IMR-90 (cell line): ENCODE results near the gene FFAR1. TPM values are rescaled to one million over a fixed set of nuclear protein-coding genes. Genes with fewer than 3 reads are reported as not detected.

Experiments used
- ATAC-seq: fragments of 200-7000 bp; cut with Tn5 transposase; 2 replicates; pipeline ENCODE4 v1.9.1; 2020; ENCODE audit warnings: low read depth, mild to moderate bottlenecking, moderate library complexity
- BruUV-seq: library from RNA; stranded (reverse); fragments of 400-500 nt; replicated peaks from 2 replicates; lab custom pipeline; 2021; lab: Mats Ljungman, UMichigan
- CTCF ChIA-PET: fragments of 300-600 bp; formaldehyde crosslinking; extraction: SDS; loops from one replicate; lab custom pipeline; 2021; ENCODE audit warnings: antibody characterized with exemption; lab: Yijun Ruan, JAX
- POLR2A ChIA-PET: fragments of 300-600 bp; sonication (Branson Sonifier 250); formaldehyde crosslinking; loops from one replicate; lab custom pipeline; 2022; ENCODE audit warnings: antibody characterized with exemption; ENCODE audit not compliant: unreplicated experiment; lab: Charles Lee
- DNase-seq: peaks from one replicate; pipeline ENCODE4 v3.0.0; 2013
- H2AFZ ChIP-seq: replicated peaks from 2 replicates; pipeline ENCODE3; 2013; ENCODE audit warnings: low read length, mild to moderate bottlenecking; ENCODE audit not compliant: poor library complexity
- H2AK5ac ChIP-seq: 2 replicates; pipeline ENCODE4 v1.6.1; 2013; ENCODE audit warnings: low read depth, low read length, inconsistent platforms
- H2AK9ac ChIP-seq: replicated peaks from 2 replicates; pipeline ENCODE3; 2013; ENCODE audit warnings: mild to moderate bottlenecking, low read depth, low read length, moderate library complexity; ENCODE audit not compliant: poor library complexity
- H2BK120ac ChIP-seq: 2 replicates; pipeline ENCODE4 v1.6.1; 2013; ENCODE audit warnings: low read depth, low read length, inconsistent platforms
- H2BK15ac ChIP-seq: 3 replicates; pipeline ENCODE4 v1.6.1; 2013; ENCODE audit warnings: low read depth, low read length, inconsistent platforms
- H2BK20ac ChIP-seq: 2 replicates; pipeline ENCODE4 v1.6.1; 2013; ENCODE audit warnings: low read depth, mild to moderate bottlenecking, inconsistent platforms, low read length, moderate library complexity
- H2BK5ac ChIP-seq: 2 replicates; pipeline ENCODE4 v1.6.1; 2013; ENCODE audit warnings: mild to moderate bottlenecking, low read depth, low read length, inconsistent platforms; ENCODE audit not compliant: poor library complexity, severe bottlenecking
- H3K14ac ChIP-seq: replicated peaks from 2 replicates; pipeline ENCODE4 v1.6.1; 2013; ENCODE audit warnings: low read depth, low read length, inconsistent platforms
- H3K18ac ChIP-seq: 2 replicates; pipeline ENCODE4 v1.6.1; 2013; ENCODE audit warnings: low read depth, low read length, control low read depth
- H3K23ac ChIP-seq: 2 replicates; pipeline ENCODE4 v1.6.1; 2013; ENCODE audit warnings: low read depth, low read length, inconsistent platforms
- H3K27ac ChIP-seq: 2 replicates; pipeline ENCODE4 v1.5.1; 2013; ENCODE audit warnings: mild to moderate bottlenecking, control low read depth, low read length; ENCODE audit not compliant: insufficient read depth
- H3K27me3 ChIP-seq: 2 replicates; pipeline ENCODE4 v1.6.1; 2013; ENCODE audit warnings: low read length; ENCODE audit not compliant: control insufficient read depth, insufficient read depth
- H3K36me3 ChIP-seq: 2 replicates; pipeline ENCODE4 v1.6.1; 2013; ENCODE audit warnings: low read length, mixed read lengths; ENCODE audit not compliant: control insufficient read depth, insufficient read depth
- H3K4ac ChIP-seq: 2 replicates; pipeline ENCODE4 v1.6.1; 2013; ENCODE audit warnings: low read depth, low read length, inconsistent platforms
- H3K4me1 ChIP-seq: 2 replicates; pipeline ENCODE4 v1.6.1; 2013; ENCODE audit warnings: low read length, mixed read lengths; ENCODE audit not compliant: control insufficient read depth, insufficient read depth
- H3K4me2 ChIP-seq: 2 replicates; pipeline ENCODE4 v1.6.1; 2013; ENCODE audit warnings: low read depth, mild to moderate bottlenecking, control low read depth, low read length, moderate library complexity
- H3K4me3 ChIP-seq: 2 replicates; pipeline ENCODE4 v1.5.1; 2013; ENCODE audit warnings: low read depth, mild to moderate bottlenecking, control low read depth, low read length, moderate library complexity; ENCODE audit not compliant: insufficient read depth
- H3K56ac ChIP-seq: 2 replicates; pipeline ENCODE4 v1.6.1; 2013; ENCODE audit warnings: low read length, inconsistent platforms; ENCODE audit not compliant: insufficient read depth; ENCODE audit errors: extremely low read depth
- H3K79me1 ChIP-seq, 2 experiments: 2 replicates each; pipeline ENCODE4 v1.6.1; 2013; ENCODE audit warnings: low read length in 2 of 2, inconsistent platforms in 1 of 2, low read depth in 1 of 2
- H3K9ac ChIP-seq: 2 replicates; pipeline ENCODE4 v1.6.1; 2013; ENCODE audit warnings: low read depth, low read length, control low read depth
- H3K9me1 ChIP-seq: 2 replicates; pipeline ENCODE4 v1.6.1; 2013; ENCODE audit warnings: low read length, inconsistent platforms; ENCODE audit not compliant: insufficient read depth
- H3K9me3 ChIP-seq: 2 replicates; pipeline ENCODE4 v1.6.1; 2013; ENCODE audit warnings: low read length; ENCODE audit not compliant: control insufficient read depth, insufficient read depth
- H4K20me1 ChIP-seq: 2 replicates; pipeline ENCODE4 v1.6.1; 2013; ENCODE audit warnings: low read length, inconsistent platforms; ENCODE audit not compliant: insufficient read depth
- H4K5ac ChIP-seq: 2 replicates; pipeline ENCODE4 v1.6.1; 2013; ENCODE audit warnings: mild to moderate bottlenecking, low read depth, low read length, control low read depth
- H4K8ac ChIP-seq, 2 experiments: 2 replicates each; pipeline ENCODE4 v1.6.1; 2013; ENCODE audit warnings: low read depth in 2 of 2, low read length in 2 of 2, control low read depth in 1 of 2, inconsistent platforms in 1 of 2
- H4K91ac ChIP-seq: 2 replicates; pipeline ENCODE4 v1.6.1; 2013; ENCODE audit warnings: low read depth, low read length, inconsistent platforms; ENCODE audit not compliant: insufficient read depth
- CEBPB ChIP-seq: IDR thresholded peaks from 2 replicates; pipeline ENCODE4 v1.6.1; 2012; ENCODE audit warnings: low read depth, low read length, improper control_type of control experiment
- CHD1 ChIP-seq: IDR thresholded peaks from 2 replicates; pipeline ENCODE4 v1.6.1; 2012; ENCODE audit warnings: low read depth, low read length, improper control_type of control experiment
- MAFK ChIP-seq: IDR thresholded peaks from 2 replicates; pipeline ENCODE4 v1.6.1; 2012; ENCODE audit warnings: low read depth, low read length, improper control_type of control experiment
- MXI1 ChIP-seq: IDR thresholded peaks from 2 replicates; pipeline ENCODE4 v1.6.1; 2012; ENCODE audit warnings: low read depth, mild to moderate bottlenecking, low read length, moderate library complexity, borderline replicate concordance
- NFE2L2 ChIP-seq: fragments of 150-350 bp; IDR thresholded peaks from 2 replicates; pipeline ENCODE4 v1.6.1; 2016; ENCODE audit warnings: low read depth, mild to moderate bottlenecking, low read length
- POLR2A ChIP-seq: IDR thresholded peaks from 2 replicates; pipeline ENCODE4 v1.6.1; 2012; ENCODE audit warnings: mild to moderate bottlenecking, low read depth, low read length
- RCOR1 ChIP-seq: IDR thresholded peaks from 2 replicates; pipeline ENCODE4 v1.6.1; 2012; ENCODE audit warnings: mild to moderate bottlenecking, low read length, improper control_type of control experiment; ENCODE audit not compliant: insufficient replicate concordance
- RFX5 ChIP-seq: IDR thresholded peaks from 2 replicates; pipeline ENCODE4 v1.8.0; 2012; ENCODE audit warnings: low read depth, mild to moderate bottlenecking, low read length, moderate library complexity
- SMC3 ChIP-seq: fragments of 150-350 bp; IDR thresholded peaks from 2 replicates; pipeline ENCODE4 v1.6.1; 2016; ENCODE audit warnings: low read depth, mild to moderate bottlenecking, antibody characterized with exemption, low read length, moderate library complexity
- WGBS, 2 experiments: methylation state at CpG; one replicate each; pipeline versions ENCODE4 v1.1.5 to v1.1.7; 2013; ENCODE audit warnings: missing lambda C conversion rate in 2 of 2; ENCODE audit not compliant: insufficient read length in 1 of 2; ENCODE audit errors: extremely low coverage in 2 of 2; 5-methylcytosine and 5-hydroxymethylcytosine counted together
- dilution Hi-C: fragments of 300-500 bp; cut with HindIII; formaldehyde crosslinking; loops from one replicate; pipeline ENCODE4 v1.14.3; 2018; ENCODE audit warnings: low sequenced_read_pairs; ENCODE audit not compliant: unreplicated experiment
- in situ Hi-C: fragments of 300-500 bp; cut with MboI; formaldehyde crosslinking; loops from 3 replicates; pipeline ENCODE4 v1.14.3; 2019; ENCODE audit warnings: low sequenced_read_pairs, inconsistent platforms, mixed read lengths
- intact Hi-C: fragments of 100-400 bp; cut with micrococcal nuclease; formaldehyde crosslinking; loops from 2 replicates; pipeline ENCODE4 v1.10.0; 2022
- polyA plus RNA-seq, 3 experiments: library from polyadenylated mRNA; depleted of rRNA; stranded (reverse); fragments of >200 nt; gene quantifications; 2 replicates each; pipeline ENCODE4 v1.2.3, GENCODE V29; 2012; ENCODE audit warnings: low replicate concordance in 1 of 3
- total RNA-seq: library from RNA; depleted of rRNA; stranded (reverse); fragments of >200 nt; gene quantifications from 2 replicates; pipeline ENCODE4 v1.2.3, GENCODE V29; 2012
- TF ChIP-seq, protein P1 (sequence below): fragments of 150-350 bp; IDR thresholded peaks from 2 replicates; pipeline ENCODE4 v1.6.1; 2017; ENCODE audit warnings: mild to moderate bottlenecking, antibody characterized with exemption, low read length, low read depth
- TF ChIP-seq, protein P2 (sequence below): conservative IDR thresholded peaks from 2 replicates; pipeline ENCODE4 v1.5.1; 2012; ENCODE audit warnings: mild to moderate bottlenecking, low read depth, low read length, improper control_type of control experiment
- TF ChIP-seq, protein P3 (sequence below): fragments of 150-350 bp; IDR thresholded peaks from 2 replicates; pipeline ENCODE4 v1.6.1; 2016; ENCODE audit warnings: low read depth, mild to moderate bottlenecking, low read length, moderate library complexity, borderline replicate concordance

The FFAR1 gene
- total and polyA plus RNA-seq, 2 of the 4 experiments (the other 2 are of a cell fraction) = not detected

DNA sequence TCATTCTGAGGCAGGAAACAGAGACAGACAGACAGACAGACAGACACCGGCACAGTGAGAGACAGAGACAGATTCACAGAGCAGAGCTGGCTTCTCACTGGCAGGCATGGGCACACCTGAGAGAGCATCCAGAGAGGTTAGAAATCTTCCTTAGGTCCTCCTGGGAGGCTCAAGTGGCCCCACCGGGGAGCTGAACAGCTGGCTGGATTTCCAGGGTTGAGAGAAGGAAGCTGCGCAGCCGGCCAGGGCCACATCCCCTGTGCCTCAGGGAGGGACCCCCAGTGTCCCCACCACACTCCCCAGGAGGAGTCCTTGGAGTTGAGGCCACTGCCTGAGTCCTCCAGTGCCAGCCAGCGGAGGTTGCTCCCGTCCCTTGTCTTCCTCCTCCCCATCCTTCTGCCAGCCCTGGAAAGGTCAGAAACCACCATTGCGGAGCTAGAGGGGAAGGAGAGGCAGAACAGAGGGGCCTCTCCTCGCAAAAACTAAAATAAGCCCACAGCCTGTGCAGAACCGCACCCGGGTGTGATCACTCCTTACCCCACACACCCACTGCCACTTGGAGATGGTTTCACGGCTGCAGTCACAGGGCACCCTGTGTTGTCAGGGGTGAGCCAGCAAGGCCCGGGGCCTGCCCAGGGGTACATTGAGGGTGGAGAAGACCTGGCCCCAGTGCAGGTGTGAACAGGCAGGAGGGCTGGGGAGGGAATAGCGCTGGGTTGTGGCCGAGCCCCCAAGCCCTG lies 14.7 kb downstream of the FFAR1 start:
- TF ChIP-seq POLR2A (no peak), MXI1 (no peak), NFE2L2 (no peak), CEBPB (no peak), RCOR1 (no peak), CHD1 (no peak), RFX5 (no peak), MAFK (no peak), SMC3 (no peak)
- TF ChIP-seq, protein P1, sequence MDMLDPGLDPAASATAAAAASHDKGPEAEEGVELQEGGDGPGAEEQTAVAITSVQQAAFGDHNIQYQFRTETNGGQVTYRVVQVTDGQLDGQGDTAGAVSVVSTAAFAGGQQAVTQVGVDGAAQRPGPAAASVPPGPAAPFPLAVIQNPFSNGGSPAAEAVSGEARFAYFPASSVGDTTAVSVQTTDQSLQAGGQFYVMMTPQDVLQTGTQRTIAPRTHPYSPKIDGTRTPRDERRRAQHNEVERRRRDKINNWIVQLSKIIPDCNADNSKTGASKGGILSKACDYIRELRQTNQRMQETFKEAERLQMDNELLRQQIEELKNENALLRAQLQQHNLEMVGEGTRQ = no peak
- TF ChIP-seq, protein P2, sequence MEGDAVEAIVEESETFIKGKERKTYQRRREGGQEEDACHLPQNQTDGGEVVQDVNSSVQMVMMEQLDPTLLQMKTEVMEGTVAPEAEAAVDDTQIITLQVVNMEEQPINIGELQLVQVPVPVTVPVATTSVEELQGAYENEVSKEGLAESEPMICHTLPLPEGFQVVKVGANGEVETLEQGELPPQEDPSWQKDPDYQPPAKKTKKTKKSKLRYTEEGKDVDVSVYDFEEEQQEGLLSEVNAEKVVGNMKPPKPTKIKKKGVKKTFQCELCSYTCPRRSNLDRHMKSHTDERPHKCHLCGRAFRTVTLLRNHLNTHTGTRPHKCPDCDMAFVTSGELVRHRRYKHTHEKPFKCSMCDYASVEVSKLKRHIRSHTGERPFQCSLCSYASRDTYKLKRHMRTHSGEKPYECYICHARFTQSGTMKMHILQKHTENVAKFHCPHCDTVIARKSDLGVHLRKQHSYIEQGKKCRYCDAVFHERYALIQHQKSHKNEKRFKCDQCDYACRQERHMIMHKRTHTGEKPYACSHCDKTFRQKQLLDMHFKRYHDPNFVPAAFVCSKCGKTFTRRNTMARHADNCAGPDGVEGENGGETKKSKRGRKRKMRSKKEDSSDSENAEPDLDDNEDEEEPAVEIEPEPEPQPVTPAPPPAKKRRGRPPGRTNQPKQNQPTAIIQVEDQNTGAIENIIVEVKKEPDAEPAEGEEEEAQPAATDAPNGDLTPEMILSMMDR = no peak
- TF ChIP-seq, protein P3, sequence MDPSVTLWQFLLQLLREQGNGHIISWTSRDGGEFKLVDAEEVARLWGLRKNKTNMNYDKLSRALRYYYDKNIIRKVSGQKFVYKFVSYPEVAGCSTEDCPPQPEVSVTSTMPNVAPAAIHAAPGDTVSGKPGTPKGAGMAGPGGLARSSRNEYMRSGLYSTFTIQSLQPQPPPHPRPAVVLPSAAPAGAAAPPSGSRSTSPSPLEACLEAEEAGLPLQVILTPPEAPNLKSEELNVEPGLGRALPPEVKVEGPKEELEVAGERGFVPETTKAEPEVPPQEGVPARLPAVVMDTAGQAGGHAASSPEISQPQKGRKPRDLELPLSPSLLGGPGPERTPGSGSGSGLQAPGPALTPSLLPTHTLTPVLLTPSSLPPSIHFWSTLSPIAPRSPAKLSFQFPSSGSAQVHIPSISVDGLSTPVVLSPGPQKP = no peak
- Histone ChIP-seq H2BK15ac (no peak overlapping the region), H2AFZ (no peak overlapping the region), H3K36me3 (no peaks in the 10 kb centered on the region), H3K9ac (no peak overlapping the region), H4K20me1 (no peaks in the 10 kb centered on the region), H2AK5ac (no peak overlapping the region), H4K91ac (no peak overlapping the region), H2BK120ac (no peak overlapping the region), H3K27me3 (peaks cover 8% of the 10 kb centered on the region), H3K14ac (no peak overlapping the region), H3K9me3 (no peaks in the 10 kb centered on the region), H3K4me2 (no peak overlapping the region), H3K4ac (no peak overlapping the region), H2AK9ac (no peak overlapping the region), H4K5ac (no peak overlapping the region), H4K8ac (no peak overlapping the region), H3K4me3 (no peak overlapping the region), H3K56ac (no peak overlapping the region), H2BK20ac (no peak overlapping the region), H3K18ac (no peak overlapping the region), H3K9me1 (no peaks in the 10 kb centered on the region), H3K27ac (no peak overlapping the region), H3K79me1 (no peaks in the 10 kb centered on the region), H3K4me1 (no peaks in the 10 kb centered on the region), H3K23ac (no peak overlapping the region), H2BK5ac (no peak overlapping the region)
- intact Hi-C loops (no loop called here), in situ Hi-C loops (no loop called here), dilution Hi-C loops (no loop called here)
- ChIA-PET CTCF (interaction anchor here (0.5 kb wide), 1 partner anchor 97 kb away, joined by 6 read pairs; no protein-coding TSS in a partner anchor), POLR2A (interaction anchor here (0.5 kb wide), 1 partner anchor 75 kb away, joined by 4 read pairs; no protein-coding TSS in a partner anchor)
- 40% methylated on average over 2 of the region's 14 CpGs; no CpG with 5 or more reads in 1 of the 2 experiments for WGBS, 2 experiments
- BruUV-seq = no TSS peak
- DNase-seq = no peak
- ATAC-seq = no peak
